GM19463 (cell line): ENCODE measurements around the gene C17orf113.

Experiments
- ATAC-seq: cut with Tn5 transposase; IDR thresholded peaks from one replicate; pipeline ENCODE4 v1.9.1; 2021; ENCODE audit warnings: mild to moderate bottlenecking, moderate library complexity; ENCODE audit not compliant: unreplicated experiment

Gene C17orf113

GRCh38 chr17:42072323-42073187, 22.2 kb upstream of the C17orf113 start:
- no peak for ATAC-seq

GRCh38 chr17:42071810-42072209, 21.4 kb upstream of the C17orf113 start:
- ATAC-seq: no peak

- ATAC-seq: no peak
These were observed 18.6 kb upstream of the C17orf113 start for GRCh38 chr17:42068979-42069378.

- ATAC-seq: no peak
These were observed 17.1 kb upstream of the C17orf113 start for GRCh38 chr17:42067371-42068091.

- no peak for ATAC-seq
These were observed 14.8 kb upstream of the C17orf113 start for GRCh38 chr17:42065201-42065600.

- ATAC-seq: no peak
These were observed 12.3 kb upstream of the C17orf113 start for GRCh38 chr17:42062681-42063080.

- no peak for ATAC-seq
These were observed 11.5 kb upstream of the C17orf113 start for GRCh38 chr17:42061646-42062487.

- ATAC-seq: no peak
These were observed 9.8 kb upstream of the C17orf113 start for GRCh38 chr17:42060231-42060630.

- no peak for ATAC-seq
These were observed 9.4 kb upstream of the C17orf113 start for GRCh38 chr17:42059815-42060214.

GRCh38 chr17:42058063-42058462, 7.7 kb upstream of the C17orf113 start:
- no peak for ATAC-seq

- ATAC-seq: no peak
These were observed 6.2 kb upstream of the C17orf113 start for GRCh38 chr17:42056635-42057034.

GRCh38 chr17:42055496-42055895, 5.1 kb upstream of the C17orf113 start:
- no peak for ATAC-seq

GRCh38 chr17:42055027-42055426, 4.6 kb upstream of the C17orf113 start:
- ATAC-seq: no peak

- no peak for ATAC-seq
These were observed 3.5 kb upstream of the C17orf113 start for GRCh38 chr17:42053731-42054500.

GRCh38 chr17:42052346-42052877, 2.0 kb upstream of the C17orf113 start:
- no peak for ATAC-seq

- no peak for ATAC-seq
These were observed 1.2 kb upstream of the C17orf113 start for GRCh38 chr17:42051645-42052044.

- no peak for ATAC-seq
These were observed 606 bp upstream of the C17orf113 start for GRCh38 chr17:42051013-42051400.

- ATAC-seq: no peak
These were observed 488 bp downstream of the C17orf113 start for GRCh38 chr17:42049834-42050392.

GRCh38 chr17:42047343-42047742, 3.1 kb downstream of the C17orf113 start:
- no peak for ATAC-seq

GRCh38 chr17:42045719-42046118, 4.7 kb downstream of the C17orf113 start:
- ATAC-seq: no peak
